Activated CD4-positive, CD25-positive, alpha-beta regulatory T cell treated with anti-CD3 and anti-CD28 coated beads, Interleukin-2, amount 50 U/mL, for 72 hours (primary cell): ENCODE data around the gene SAMD4A.

Source experiments
- DNase-seq: peaks from one replicate; pipeline ENCODE4 v3.0.0; 2021

Gene SAMD4A, protein sequence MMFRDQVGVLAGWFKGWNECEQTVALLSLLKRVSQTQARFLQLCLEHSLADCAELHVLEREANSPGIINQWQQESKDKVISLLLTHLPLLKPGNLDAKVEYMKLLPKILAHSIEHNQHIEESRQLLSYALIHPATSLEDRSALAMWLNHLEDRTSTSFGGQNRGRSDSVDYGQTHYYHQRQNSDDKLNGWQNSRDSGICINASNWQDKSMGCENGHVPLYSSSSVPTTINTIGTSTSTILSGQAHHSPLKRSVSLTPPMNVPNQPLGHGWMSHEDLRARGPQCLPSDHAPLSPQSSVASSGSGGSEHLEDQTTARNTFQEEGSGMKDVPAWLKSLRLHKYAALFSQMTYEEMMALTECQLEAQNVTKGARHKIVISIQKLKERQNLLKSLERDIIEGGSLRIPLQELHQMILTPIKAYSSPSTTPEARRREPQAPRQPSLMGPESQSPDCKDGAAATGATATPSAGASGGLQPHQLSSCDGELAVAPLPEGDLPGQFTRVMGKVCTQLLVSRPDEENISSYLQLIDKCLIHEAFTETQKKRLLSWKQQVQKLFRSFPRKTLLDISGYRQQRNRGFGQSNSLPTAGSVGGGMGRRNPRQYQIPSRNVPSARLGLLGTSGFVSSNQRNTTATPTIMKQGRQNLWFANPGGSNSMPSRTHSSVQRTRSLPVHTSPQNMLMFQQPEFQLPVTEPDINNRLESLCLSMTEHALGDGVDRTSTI

DNA sequence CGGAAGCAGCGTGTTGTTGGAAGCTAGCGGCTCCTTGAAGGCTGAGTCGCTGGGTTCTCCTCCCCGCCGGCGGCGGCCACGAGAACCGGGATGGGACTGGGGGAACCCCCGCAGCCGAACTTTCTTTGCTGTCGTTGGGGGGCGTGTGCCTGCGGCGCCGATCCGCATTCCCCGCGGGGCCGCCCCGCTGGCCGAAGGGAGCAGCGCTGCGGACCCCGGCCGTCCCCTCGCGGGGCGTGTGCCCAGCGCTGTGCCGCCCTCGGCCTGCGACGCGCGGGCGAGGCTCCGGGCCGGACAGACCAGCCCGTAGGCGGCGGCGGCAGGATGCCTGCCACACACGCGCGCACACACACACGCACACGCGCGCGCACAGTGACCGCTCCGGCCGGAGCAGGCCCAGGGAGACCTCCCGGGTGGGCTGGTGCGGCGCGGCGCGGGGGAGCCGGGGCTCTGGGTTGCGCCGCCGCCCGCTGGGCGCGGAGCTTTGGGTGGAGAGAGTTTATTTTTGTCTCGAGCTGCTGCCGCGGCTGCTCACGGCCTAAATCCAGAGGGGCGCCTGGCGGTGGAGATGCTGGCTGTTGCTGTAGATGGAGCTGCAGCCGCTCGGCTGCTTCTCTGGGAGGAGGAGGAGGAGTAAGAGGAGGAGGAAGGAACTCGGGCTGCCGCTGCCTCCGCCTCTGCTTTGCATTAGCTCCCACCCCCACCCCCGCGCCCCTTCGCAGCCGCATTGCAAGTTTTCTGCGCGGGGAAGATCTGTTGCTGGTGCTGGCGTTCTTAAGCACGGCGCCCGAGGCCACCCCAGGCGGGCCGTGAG is at the start of gene SAMD4A:
Gene SAMD4A (plus strand): TSS at position 719 of the 814 bp plus-strand sequence. CDS start 789 bp downstream, outside the sequence.
- DNase-seq: peak; percentile 49

DNA sequence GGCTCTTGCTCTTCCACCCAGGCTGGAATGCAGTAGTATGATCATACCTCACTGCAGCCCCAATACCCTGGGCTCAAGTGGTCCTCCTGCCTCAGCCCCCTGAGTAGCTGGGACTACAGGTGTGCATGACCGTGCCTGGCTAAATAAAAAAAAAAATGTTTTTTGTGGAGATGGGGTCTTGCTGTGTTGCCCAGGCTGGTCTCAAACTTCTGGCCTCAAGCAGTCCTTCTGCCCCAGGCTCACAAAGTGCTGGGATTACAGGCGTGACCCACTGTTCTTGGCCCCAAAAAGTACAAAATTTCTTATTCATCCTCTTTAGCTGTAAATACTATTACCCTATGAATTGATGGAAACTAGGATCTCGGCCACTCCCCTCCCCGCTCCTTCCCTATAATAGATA is 42.5 kb upstream of the SAMD4A start:
- DNase-seq: no peak

DNA sequence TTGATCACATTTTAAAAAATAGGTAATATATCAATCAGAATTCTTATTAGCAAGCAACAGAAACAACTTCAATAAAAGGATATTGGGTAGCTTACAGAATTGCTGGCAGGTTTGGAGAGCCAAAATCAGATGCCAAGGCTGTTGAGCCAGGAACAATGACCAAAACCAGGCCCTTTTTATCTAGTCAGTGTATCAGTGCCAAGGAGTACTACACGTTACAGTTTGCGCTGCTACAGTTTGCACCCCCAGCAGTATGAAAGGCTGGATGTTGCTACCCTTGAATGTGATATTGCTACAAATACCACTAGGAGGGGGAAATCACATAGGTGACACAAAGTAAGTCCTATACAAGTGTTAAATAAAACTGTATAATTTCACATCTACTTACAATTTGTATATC is 38.0 kb upstream of the SAMD4A start:
- no peak for DNase-seq

DNA sequence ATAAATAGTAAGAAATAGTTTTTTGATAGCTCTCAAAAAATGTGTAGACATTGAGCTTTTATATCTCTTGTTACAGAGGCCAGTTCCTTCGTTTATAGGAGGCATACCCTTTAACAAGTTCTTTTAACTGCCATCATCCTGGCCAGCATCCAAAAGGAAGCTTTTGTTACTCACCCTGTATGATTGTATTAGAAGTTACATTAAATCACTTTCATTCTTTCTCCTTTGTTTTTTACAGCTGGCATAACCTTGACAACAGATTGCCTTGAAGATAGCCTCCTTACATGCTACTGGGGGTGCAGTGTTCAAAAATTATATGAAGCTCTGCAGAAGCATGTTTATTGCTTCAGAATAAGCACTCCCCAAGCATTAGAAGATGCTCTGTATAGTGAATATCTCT is 37.1 kb upstream of the SAMD4A start:
- DNase-seq: no peak

DNA sequence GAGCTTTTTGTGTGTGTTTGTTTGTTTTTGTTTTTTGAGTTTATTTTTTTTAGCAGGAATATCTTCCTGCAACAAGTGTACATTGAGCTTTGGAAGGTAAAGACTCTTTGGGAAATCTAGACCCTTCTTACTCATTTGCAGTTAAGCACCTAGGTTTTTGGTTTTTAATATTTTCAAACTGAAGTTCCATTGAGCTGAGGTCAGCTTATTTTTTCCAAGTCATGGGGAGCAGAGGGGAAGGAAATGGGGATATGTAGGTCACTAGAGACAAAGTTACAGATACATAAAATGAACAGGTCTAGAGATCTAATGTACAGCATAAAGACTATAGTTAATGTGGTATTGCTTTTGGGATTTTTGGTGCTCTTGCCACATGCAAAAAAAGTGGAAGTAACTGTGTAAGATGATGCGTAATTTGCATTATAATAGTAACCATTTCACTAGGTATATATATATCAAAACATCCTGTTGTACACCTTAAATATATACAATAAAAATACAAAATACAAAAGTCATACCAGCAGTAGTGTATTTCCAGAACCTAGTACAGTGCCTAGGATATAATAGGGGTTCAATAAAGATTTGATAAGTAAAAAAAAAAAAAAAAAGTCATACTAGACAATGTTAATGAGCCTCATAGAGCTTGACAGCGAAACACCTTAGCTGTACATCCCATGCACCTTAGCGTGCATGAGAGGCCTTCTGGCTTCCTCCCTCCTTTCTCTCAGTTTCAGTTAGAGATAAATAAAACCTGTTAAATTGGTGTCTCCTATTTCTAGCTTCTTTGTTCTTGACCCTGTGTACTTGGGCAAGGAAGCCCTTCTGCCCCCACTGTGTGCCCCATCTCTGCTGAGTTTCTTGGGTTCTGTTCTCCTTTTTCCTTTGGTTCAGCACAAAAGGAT is 34.6 kb upstream of the SAMD4A start:
- no peak for DNase-seq

DNA sequence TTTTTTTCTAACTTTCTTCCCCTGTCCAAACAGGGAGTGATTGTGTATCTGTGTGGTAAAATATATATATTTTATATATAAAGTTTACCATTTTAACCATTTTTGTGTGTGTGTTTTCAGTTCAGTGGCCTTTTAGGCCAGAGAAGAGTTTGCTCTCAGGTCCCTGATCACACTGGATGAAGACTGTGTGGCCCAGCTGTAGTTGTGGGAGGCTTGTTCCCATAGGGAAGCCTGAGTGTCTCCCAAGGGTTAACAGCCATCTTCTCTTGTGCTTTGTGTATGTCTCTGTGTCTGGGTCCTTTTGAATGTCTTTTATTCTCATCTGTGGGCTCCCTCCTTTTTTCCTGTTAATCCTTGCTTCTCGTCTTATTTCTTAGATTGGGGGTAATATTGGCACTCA is 33.8 kb upstream of the SAMD4A start:
- no peak for DNase-seq

DNA sequence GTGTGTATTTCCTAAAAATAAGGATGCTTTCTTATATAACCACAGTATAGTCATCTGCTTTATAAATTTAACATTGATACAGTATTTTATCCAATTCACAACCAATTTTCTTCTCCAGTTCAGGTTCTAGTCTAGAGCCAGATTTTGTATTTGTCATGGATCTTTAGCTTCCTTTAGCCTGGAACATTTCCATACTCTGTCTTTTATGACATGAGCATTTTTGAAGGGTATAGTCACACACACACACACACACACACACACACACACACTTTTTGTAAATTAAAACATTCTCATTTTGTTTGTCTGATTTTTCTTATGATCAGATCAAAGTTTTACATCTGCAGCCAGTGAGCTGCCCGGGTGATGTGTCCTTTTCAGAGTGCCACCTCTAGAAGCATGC is 31.8 kb upstream of the SAMD4A start:
- no peak for DNase-seq

DNA sequence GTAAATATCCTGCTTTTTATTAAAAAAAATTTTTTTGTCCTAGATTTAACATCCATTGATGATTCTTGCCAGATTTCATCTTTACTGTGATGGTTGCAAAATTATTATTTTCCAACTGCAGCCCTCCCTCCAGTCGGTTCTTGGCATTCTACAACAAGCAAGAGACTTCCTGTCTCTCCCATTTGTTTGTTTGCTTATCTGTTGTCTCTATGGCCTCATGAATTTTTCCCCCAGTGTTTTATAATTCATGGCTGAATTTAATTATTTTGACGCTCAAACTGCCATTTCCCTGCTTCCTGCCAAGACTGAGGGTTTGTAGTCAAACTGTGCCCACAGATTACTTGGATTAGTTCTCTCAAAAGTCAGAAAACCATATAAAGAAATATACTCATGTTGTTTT is 31.3 kb upstream of the SAMD4A start:
- no peak for DNase-seq

DNA sequence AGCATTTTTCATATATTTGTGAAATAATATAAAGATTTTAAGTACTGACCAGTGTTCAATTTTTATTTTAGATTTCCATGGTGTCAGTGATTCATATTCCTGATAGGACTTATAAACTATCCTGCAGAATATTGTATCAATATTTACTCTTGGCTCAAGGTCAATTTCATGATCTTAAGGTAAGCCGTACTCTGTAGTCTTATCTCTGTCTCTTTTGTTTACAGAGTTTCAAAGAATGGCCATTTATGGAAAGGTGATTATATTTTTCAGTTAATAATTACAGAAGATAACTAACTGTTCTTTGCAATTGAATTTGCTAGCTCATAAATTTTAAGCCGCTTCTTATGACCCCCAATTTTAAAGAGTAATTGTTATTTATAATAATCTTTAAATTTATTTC is 29.3 kb upstream of the SAMD4A start:
- no peak for DNase-seq

DNA sequence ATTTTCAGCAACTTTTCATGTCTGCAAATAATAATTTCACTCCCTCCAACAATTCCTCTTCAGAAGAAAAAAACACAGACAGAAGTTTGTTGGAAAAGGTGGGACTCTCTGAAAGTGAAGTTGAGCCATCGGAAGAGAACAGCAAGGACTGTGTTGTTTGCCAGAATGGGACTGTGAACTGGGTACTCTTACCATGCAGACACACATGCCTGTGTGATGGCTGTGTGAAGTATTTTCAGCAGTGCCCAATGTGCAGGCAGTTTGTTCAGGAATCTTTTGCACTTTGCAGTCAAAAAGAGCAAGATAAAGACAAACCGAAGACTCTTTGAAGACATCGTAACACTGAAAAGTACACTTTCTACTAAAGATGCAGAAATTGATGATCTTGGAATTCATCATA is 28.9 kb upstream of the SAMD4A start:
- no peak for DNase-seq

DNA sequence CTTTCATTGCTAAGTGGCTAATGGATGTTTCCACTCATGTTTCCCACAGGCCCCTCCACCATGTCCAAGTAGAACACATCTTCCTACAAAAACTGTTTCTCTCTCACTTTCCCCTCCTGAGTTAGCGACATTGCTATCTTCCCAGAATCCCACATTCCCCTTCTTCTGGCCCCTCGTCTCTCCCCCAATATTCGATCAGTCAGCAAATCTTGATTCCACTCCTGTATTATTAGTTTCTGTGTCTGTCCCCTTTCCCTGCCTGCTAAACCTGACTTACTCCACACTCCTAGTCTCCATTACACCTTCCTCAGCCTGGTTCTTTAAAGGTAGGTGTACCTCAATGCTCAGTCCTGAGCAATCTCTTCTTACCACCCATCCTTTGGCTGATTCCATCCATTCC is 19.3 kb upstream of the SAMD4A start:
- no peak for DNase-seq

DNA sequence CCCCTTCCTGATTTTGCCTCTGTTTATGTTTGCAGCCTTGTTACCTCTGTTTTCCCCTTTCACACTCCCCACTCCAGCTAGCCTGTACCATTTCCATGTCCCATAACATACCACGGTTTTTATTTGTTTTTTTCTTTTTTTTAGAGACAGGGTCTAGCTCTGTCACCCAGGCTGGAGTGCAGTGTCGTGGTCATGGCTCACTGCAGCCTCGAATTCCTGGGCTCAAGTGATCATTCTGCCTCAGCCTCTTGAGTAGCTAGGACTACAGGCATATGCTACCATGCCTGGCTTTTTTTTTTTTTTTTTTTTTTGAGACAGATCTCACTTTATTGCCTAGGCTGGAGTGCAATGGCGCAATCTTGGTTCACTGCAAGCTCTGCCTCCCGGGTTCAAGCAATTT is 18.4 kb upstream of the SAMD4A start:
- DNase-seq: no peak

DNA sequence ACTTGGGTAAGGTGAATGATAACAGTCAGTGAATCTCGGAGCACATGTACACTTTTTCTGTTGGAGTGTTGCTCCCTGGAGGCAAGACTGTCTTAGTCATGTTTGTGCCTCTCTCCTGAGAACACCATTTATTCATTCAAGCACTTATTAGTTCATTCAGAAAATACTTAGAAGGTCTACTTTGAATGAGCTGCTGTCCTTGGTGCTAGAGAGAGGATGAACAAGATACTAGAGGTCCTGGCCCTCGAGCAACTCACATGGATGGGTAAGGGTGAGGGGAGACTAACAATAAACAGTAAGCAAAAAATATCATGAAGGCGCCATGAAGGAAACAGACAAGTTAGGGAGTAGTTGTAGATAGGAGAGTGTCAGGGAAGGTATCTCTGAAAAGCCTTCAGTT is 17.1 kb upstream of the SAMD4A start:
- no peak for DNase-seq

DNA sequence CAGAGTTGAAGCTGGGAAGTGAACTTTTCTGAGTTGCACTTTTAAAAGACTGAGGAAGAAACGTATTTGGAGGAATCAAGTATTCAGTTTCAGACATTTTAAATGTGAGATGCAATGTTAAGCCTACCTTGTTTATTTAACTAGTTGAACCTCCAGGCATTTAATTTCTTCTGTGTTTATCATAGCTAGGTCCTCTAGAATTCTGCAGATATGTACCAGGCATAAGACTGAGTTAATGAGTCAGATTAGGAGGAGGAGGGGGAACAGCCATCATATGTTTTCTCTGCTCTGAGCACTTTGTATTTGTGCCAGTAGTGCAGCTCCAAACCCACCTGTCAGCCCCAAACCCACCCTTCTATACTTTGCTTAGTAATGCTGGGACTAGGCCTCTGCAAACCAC is 16.4 kb upstream of the SAMD4A start:
- DNase-seq: no peak

DNA sequence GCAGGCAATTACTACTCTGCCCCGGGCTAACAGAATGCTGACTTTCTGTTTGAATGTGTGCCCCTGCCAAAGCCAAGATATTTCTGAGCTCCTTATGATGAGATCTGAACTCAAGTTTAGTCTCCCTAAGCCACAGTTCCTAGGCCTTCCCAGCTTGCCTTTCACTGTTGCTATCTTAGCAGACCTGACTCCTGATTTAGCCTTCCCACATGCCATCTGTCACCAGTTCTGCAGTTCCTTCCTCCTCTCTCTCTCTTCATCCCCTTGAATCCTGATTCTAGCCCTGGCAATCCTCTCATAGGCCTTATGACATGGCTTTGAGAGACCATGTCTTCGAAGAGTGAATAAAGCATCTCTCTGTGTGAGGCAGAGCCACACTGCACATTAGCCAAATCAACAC is 12.5 kb upstream of the SAMD4A start:
- DNase-seq: no peak

DNA sequence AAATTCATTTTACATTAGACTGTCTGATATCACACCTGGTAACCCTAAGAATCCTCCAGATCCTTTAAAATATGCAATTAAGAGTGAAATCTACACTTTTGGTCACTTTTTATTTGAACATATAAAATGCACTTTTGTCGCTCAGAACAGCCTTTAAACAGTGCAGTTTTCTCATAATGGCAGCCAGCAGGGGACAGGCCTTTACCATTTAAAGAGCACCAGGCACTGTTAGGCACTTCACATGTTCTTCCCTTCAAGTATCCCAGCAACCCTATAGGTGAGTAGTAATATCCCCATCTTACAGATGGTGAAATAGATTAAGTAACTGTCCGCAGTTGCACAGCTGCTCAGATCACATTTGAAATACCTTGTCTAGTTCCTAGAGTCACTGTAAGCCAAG is 11.3 kb upstream of the SAMD4A start:
- DNase-seq: no peak

DNA sequence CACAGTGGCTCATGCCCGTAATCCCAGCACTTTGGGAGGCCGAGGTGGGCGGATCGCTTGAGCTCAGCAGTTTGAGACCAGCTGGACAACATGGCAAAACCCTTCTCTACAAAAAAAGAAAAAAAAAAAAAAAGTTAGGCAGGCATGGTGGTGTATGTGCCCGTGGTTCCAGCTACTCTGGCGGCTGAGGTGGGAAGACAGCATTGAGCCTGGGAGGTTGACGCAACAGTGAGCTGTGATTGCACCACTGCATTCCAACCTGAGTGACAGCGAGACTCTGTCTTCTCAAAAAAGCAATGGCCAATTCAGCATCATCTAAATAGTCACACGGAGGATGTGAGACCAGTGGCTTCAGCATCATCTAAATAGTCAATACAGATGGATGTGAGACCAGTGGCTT is 10.4 kb upstream of the SAMD4A start:
- DNase-seq: no peak

DNA sequence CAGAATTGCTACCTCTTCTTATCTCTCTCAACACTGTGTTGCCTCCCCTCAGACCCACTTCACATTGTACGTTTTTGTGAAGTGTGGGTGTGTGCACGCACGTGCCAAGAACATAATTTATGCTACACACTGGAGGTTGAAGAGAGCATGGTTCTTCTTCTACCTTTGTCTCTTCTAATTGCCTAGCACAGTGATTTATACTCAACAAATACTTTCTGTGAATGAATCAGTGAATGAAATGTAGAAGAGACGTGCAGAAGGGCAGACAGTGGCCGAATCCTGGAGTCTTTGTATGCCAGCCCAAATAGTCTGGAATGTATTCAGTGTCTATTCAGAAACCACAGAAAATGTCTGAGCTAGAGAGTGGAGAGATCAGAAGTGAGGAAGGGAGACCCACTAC is 4.6 kb upstream of the SAMD4A start:
- DNase-seq: no peak

DNA sequence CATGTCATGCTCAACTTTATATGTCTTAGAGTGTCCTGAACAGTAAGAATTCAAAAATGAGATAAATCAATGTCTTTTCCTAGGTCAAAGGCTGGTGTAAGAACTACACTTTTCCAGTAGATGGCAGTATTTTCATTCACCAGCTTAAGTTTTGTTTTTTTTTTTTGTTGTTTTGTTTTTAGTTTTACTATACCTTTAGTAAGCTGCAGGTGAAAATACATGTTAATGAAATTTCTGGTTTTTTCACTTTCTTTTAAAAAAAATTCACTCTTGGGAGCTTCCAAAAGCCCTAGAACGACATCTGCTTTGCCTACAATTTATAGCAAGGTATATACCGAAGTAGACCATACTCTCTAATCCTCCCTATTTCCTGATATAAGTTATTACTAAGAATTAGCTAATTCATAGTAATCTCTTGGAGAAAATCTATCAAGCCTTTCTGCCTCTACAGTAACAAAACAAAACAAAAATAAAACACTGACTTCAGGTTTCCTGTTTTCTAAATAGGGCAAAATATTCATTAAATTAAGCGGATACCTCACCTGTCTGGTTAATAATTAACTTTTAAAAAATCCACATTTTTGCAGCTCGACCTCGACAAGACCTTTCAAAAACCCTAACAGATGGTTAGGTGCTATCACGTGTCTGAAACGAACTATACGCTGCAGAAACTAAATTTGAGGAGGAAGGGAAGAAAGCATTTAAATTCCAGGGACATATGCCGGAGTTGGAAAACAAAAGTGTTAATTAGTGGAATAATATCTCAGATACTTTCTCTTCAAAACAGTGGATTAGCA is 2.7 kb upstream of the SAMD4A start:
- no peak for DNase-seq

DNA sequence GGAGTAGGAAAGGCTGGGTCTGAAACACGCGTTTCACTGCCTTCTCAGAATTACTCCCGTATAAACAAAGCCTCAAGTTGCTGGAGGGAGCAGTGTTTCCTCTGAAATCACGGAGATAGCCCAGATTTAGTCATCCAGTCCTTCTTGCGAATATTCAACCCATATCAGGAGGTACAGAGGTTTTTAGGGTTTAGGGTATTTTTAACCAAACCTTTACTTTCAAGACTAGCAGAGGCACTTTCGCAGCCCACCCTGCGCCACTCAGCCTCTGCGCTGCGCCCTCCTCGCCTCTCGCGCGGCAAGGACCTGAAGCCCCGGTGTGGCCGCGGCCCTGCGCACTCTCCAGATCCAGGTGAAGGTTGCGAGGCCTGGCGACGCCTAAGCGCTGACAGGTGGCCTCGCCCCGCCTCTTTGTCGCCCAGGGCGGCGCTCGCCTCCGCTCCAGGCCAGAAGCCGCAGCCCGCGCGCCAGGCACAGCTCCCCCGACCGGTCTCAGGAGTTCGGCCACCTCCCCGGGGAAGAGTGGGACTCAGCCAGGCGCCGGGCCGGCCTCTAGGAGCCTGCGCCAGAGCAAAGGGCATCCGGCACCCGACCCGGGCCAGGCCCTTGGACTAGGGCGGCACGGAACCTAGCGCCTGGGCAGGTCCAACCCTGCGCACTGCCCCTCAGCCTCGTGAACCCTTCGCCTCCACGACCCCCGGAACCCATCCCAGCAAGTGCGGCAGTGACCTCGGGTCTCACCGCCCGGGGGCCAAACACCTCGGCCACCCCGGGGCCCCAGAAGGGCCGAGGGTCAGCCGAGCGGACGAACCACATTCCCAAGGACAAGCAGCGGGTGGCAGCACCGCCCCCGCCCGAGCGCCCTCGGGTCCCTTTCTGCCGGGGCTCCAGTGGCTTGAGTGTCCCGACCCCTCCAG is 1.8 kb upstream of the SAMD4A start:
- DNase-seq: peak; percentile 67
